Measurements from ENCODE around the gene JAKMIP3.
A peak's percentile ranks its signal among the peaks of the same experiment; 100 is the strongest.

Gene JAKMIP3

GRCh38 chr10:132107949-132108877 lies 42.5 kb downstream of the JAKMIP3 start:
- TF ChIP-seq CTCF (IDR thresholded peaks at IDR 0.05; ENCODE audit: borderline replicate concordance, extremely low read depth, low read length, poor library complexity, severe bottlenecking) (no peak), EZH2 (IDR thresholded peaks at IDR 0.05; ENCODE audit: borderline replicate concordance, low read depth, low read length, severe bottlenecking) (no peak)
- H3K36me3 ChIP-seq (ENCODE audit: insufficient read depth, low read length) = no peaks in the 10 kb centered on the region
- 0 out of 2 replicates have a peak, but pooled peaks cover 3% of the 10 kb centered on the region for H4K20me1 ChIP-seq (ENCODE audit: insufficient read depth, low read length)
- H3K4me1 ChIP-seq (ENCODE audit: insufficient read depth, low read length) = no peaks in the 10 kb centered on the region
- H3K27me3 ChIP-seq (ENCODE audit: insufficient read depth, low read length, poor library complexity) = no peaks in the 10 kb centered on the region
- H3K27ac ChIP-seq (ENCODE audit: low read length) = no peak overlapping the region
- H3K79me2 ChIP-seq (ENCODE audit: insufficient read depth, low read length) = no peaks in the 10 kb centered on the region
- H2AFZ ChIP-seq (ENCODE audit: low read depth, low read length) = no peak overlapping the region
- ATAC-seq (ENCODE audit: insufficient read depth, low read depth) = no peak
- no peak overlapping the region for H3K9ac ChIP-seq (ENCODE audit: low read depth, low read length)
- no peaks in the 10 kb centered on the region for H3K9me3 ChIP-seq (ENCODE audit: insufficient read depth, low read length, severe bottlenecking)
- peak; percentile 0 for DNase-seq
- H3K4me2 ChIP-seq (ENCODE audit: insufficient read depth, low read length) = no peak overlapping the region
- H3K4me3 ChIP-seq (ENCODE audit: low read depth in 1 of 2, low read length in 2 of 2) = no peak overlapping the region

- no peaks in the 10 kb centered on the region for H3K79me2 ChIP-seq (ENCODE audit: insufficient read depth, low read length)
- H3K27ac ChIP-seq (ENCODE audit: low read length) = no peak overlapping the region
- H3K4me1 ChIP-seq (ENCODE audit: insufficient read depth, low read length) = no peaks in the 10 kb centered on the region
- H3K4me3 ChIP-seq (ENCODE audit: low read depth in 1 of 2, low read length in 2 of 2) = no peak overlapping the region
- no peak overlapping the region for H3K9ac ChIP-seq (ENCODE audit: low read depth, low read length)
- H3K27me3 ChIP-seq (ENCODE audit: insufficient read depth, low read length, poor library complexity) = no peaks in the 10 kb centered on the region
- 0 out of 2 replicates have a peak, but pooled peaks cover 3% of the 10 kb centered on the region for H4K20me1 ChIP-seq (ENCODE audit: insufficient read depth, low read length)
- no peaks in the 10 kb centered on the region for H3K9me3 ChIP-seq (ENCODE audit: insufficient read depth, low read length, severe bottlenecking)
- no peak overlapping the region for H3K4me2 ChIP-seq (ENCODE audit: insufficient read depth, low read length)
- no peak overlapping the region for H2AFZ ChIP-seq (ENCODE audit: low read depth, low read length)
- peak; percentile 1 for DNase-seq
- ATAC-seq (ENCODE audit: insufficient read depth, low read depth) = no peak
- no peak for TF ChIP-seq CTCF (IDR thresholded peaks at IDR 0.05; ENCODE audit: borderline replicate concordance, extremely low read depth, low read length, poor library complexity, severe bottlenecking)
- no peak for TF ChIP-seq EZH2 (IDR thresholded peaks at IDR 0.05; ENCODE audit: borderline replicate concordance, low read depth, low read length, severe bottlenecking)
- no peaks in the 10 kb centered on the region for H3K36me3 ChIP-seq (ENCODE audit: insufficient read depth, low read length)
These were observed 43.8 kb downstream of the JAKMIP3 start for GRCh38 chr10:132109341-132110110.

GRCh38 chr10:132110111-132110521 lies 44.4 kb downstream of the JAKMIP3 start:
- Histone ChIP-seq H2AFZ (ENCODE audit: low read depth, low read length) (no peak overlapping the region), H3K36me3 (ENCODE audit: insufficient read depth, low read length) (no peaks in the 10 kb centered on the region), H3K79me2 (ENCODE audit: insufficient read depth, low read length) (no peaks in the 10 kb centered on the region), H3K27me3 (ENCODE audit: insufficient read depth, low read length, poor library complexity) (no peaks in the 10 kb centered on the region), H3K27ac (ENCODE audit: low read length) (no peak overlapping the region), H3K9ac (ENCODE audit: low read depth, low read length) (no peak overlapping the region), H3K9me3 (ENCODE audit: insufficient read depth, low read length, severe bottlenecking) (no peaks in the 10 kb centered on the region), H4K20me1 (ENCODE audit: insufficient read depth, low read length) (0 out of 2 replicates have a peak, but pooled peaks cover 3% of the 10 kb centered on the region), H3K4me1 (ENCODE audit: insufficient read depth, low read length) (no peaks in the 10 kb centered on the region), H3K4me3 (ENCODE audit: low read depth in 1 of 2, low read length in 2 of 2) (no peak overlapping the region), H3K4me2 (ENCODE audit: insufficient read depth, low read length) (no peak overlapping the region)
- ATAC-seq (ENCODE audit: insufficient read depth, low read depth) = no peak
- no peak for DNase-seq
- TF ChIP-seq CTCF (IDR thresholded peaks at IDR 0.05; ENCODE audit: borderline replicate concordance, extremely low read depth, low read length, poor library complexity, severe bottlenecking) (no peak), EZH2 (IDR thresholded peaks at IDR 0.05; ENCODE audit: borderline replicate concordance, low read depth, low read length, severe bottlenecking) (no peak)
